Pancreas (tissue), 10 donors: ENCODE data around the gene PPP4R3A. TPM values are rescaled to one million over a fixed set of nuclear protein-coding genes. Genes with fewer than 3 reads are reported as not detected.

Source experiments
- ATAC-seq, 4 donors: fragments of 200-7000 bp; cut with Tn5 transposase; one replicate each; pipeline versions ENCODE4 v1.8.0 to v1.9.1; 2020; ENCODE audit warnings: mild to moderate bottlenecking in 4 of 4, moderate library complexity in 4 of 4
- DNase-seq, 6 donors: peaks; one replicate each; pipeline ENCODE4 v3.0.0-alpha.2; 2020
- FAIRE-seq: peaks from 2 replicates; lab custom pipeline; 2012; peaks lifted over from hg19 to GRCh38; lab: Jason Lieb, UNC
- H3K27ac ChIP-seq, 4 donors: fragments of 200-600 bp; sonication (generic); 1 replicate in 3 of 4; 2 replicates in 1 of 4; pipeline versions ENCODE4 v1.5.0 to v1.8.0; 2020
- H3K27me3 ChIP-seq, 4 donors: fragments of 200-600 bp; one replicate each; pipeline ENCODE4 v1.8.0; 2021
- H3K36me3 ChIP-seq, 3 donors: fragments of 200-600 bp; sonication (generic) in 1 of 3; one replicate each; pipeline versions ENCODE4 v1.5.0 to v1.8.0; 2020 to 2021
- H3K4me1 ChIP-seq, 3 donors: fragments of 200-600 bp; one replicate each; pipeline ENCODE4 v1.8.0; 2021
- H3K4me3 ChIP-seq, 4 donors: fragments of 200-600 bp; sonication (generic) in 2 of 4; one replicate each; pipeline versions ENCODE4 v1.5.0 to v1.8.0; 2020 to 2021
- H3K9me3 ChIP-seq, 4 donors: fragments of 200-600 bp; one replicate each; pipeline ENCODE4 v1.8.0; 2021
- CTCF ChIP-seq, 4 donors: fragments of 200-600 bp; sonication (generic) in 3 of 4; IDR thresholded peaks; one replicate each; pipeline versions ENCODE4 v1.5.0 to v1.8.0; 2021; ENCODE audit warnings: antibody characterized with exemption in 4 of 4
- WGBS, 2 donors: extraction: QIAGEN DNeasy Blood & Tissue Kit; methylation state at CpG; one replicate each; pipeline ENCODE4 v1.1.7; 2013; 5-methylcytosine and 5-hydroxymethylcytosine counted together
- intact Hi-C, 3 donors: fragments of 100-400 bp; cut with DNase I; formaldehyde crosslinking; loops; one replicate each; pipeline versions ENCODE4 v1.11.1 to v1.14.2; 2022
- polyA plus RNA-seq, 2 donors: library from polyadenylated mRNA; stranded (reverse); fragments of 200-250 nt; gene quantifications; one replicate each; pipeline ENCODE4 v1.2.3, GENCODE V29; 2013
- total RNA-seq, 6 donors: library from RNA; stranded (reverse); fragmentation: NEBNext Ultra II Directional in 4 of 6; extraction: Animal tissue kit (Norgen Biotek cat#: 25700) in 4 of 6; gene quantifications; one replicate each; pipeline versions ENCODE4 v1.2.1 to v1.2.4, GENCODE V29; 2021 to 2023
- donor health status: healthy with polysubstance abuse.
- donor health status: DM: no; HTN: no; CAD: no; lungs with moderate emphysema.
- donor health status: DM: no; HTN: no; CAD: no.
- donor health status: control.
- donor health status: control.
- donor health status: Bipolar disorder and iron deficiency.
- donor health status: DM: yes; HTN: yes; CAD: no.
- donor health status: DM: no; HTN: no; CAD: no.
- donor health status: DM: no; HTN: no; CAD: no.
- donor health status: DM: yes; HTN: yes; CAD: no.

The PPP4R3A gene
- total and polyA plus RNA-seq, 8 donors, result 26.2 to 48.4 (median 34.0) TPM

- intact Hi-C loops, result no loop called here
- H3K27me3 ChIP-seq, result no peaks in the 10 kb centered on the region
- FAIRE-seq (no peak), DNase-seq (no peak), ATAC-seq (no peak)
- 72 to 79% methylated on average over 2 of the region's 2 CpGs for WGBS, 2 donors
- no peak overlapping the region for H3K4me3 ChIP-seq
- peaks cover 0 to 47% (median 13%) of the 10 kb centered on the region in 3 donors for H3K36me3 ChIP-seq
- H3K9me3 ChIP-seq, result no peaks in the 10 kb centered on the region
- no peak for TF ChIP-seq CTCF (IDR thresholded peaks at IDR 0.05)
- H3K4me1 ChIP-seq, result peaks cover 5 to 19% (median 10%) of the 10 kb centered on the region in 3 donors
- no peak overlapping the region for H3K27ac ChIP-seq
Measured at GRCh38 chr14:91484744-91485143, 25.4 kb downstream of the PPP4R3A start.

GRCh38 chr14:91484186-91484585 lies 25.9 kb downstream of the PPP4R3A start:
- H3K36me3 ChIP-seq, result peaks cover 0 to 42% (median 13%) of the 10 kb centered on the region in 3 donors
- H3K9me3 ChIP-seq, result no peaks in the 10 kb centered on the region
- WGBS, 2 donors, result 88 to 93% methylated on average over 3 of the region's 3 CpGs

GRCh38 chr14:91482263-91483013 lies 27.7 kb downstream of the PPP4R3A start:
- peaks cover 5 to 16% (median 14%) of the 10 kb centered on the region in 3 donors for H3K4me1 ChIP-seq
- intact Hi-C loops, result no loop called here
- no peaks in the 10 kb centered on the region for H3K9me3 ChIP-seq
- peaks cover 0 to 42% (median 13%) of the 10 kb centered on the region in 3 donors for H3K36me3 ChIP-seq
- no peak for FAIRE-seq
- TF ChIP-seq CTCF (IDR thresholded peaks at IDR 0.05), result no peak
- H3K4me3 ChIP-seq, result no peak overlapping the region
- no peaks in the 10 kb centered on the region for H3K27me3 ChIP-seq
- no peak overlapping the region for H3K27ac ChIP-seq
- ATAC-seq, result peak; percentile 55 to 74 (median 60)
- DNase-seq, result no peak
- 55 to 56% methylated on average over 2 of the region's 2 CpGs for WGBS, 2 donors

More at GRCh38 chr14:91484186-91484585, 25.9 kb downstream of the PPP4R3A start:
- Histone ChIP-seq H3K4me3 (no peak overlapping the region), H3K27me3 (no peaks in the 10 kb centered on the region), H3K27ac (no peak overlapping the region), H3K4me1 (peaks cover 5 to 19% (median 10%) of the 10 kb centered on the region in 3 donors)
- DNase-seq, result no peak
- no peak for TF ChIP-seq CTCF (IDR thresholded peaks at IDR 0.05)
- FAIRE-seq, result no peak
- ATAC-seq, result no peak
- intact Hi-C loops, result no loop called here

GRCh38 chr14:91477388-91477787 lies 32.7 kb downstream of the PPP4R3A start:
- no peak for FAIRE-seq
- no peak for TF ChIP-seq CTCF (IDR thresholded peaks at IDR 0.05)
- 95 to 97% methylated on average over 3 of the region's 3 CpGs for WGBS, 2 donors
- Histone ChIP-seq H3K9me3 (no peaks in the 10 kb centered on the region), H3K4me1 (peaks cover 0 to 7% (median 2%) of the 10 kb centered on the region in 3 donors), H3K4me3 (no peak overlapping the region), H3K36me3 (peaks cover 0 to 60% (median 38%) of the 10 kb centered on the region in 3 donors), H3K27ac (no peak overlapping the region), H3K27me3 (no peaks in the 10 kb centered on the region)
- intact Hi-C loops, result no loop called here
- ATAC-seq, result no peak
- DNase-seq, result no peak

- no peak for DNase-seq
- Histone ChIP-seq H3K27ac (no peak overlapping the region), H3K4me3 (no peak overlapping the region), H3K4me1 (no peaks in the 10 kb centered on the region), H3K36me3 (peaks cover 0 to 84% (median 46%) of the 10 kb centered on the region in 3 donors), H3K27me3 (no peaks in the 10 kb centered on the region), H3K9me3 (no peaks in the 10 kb centered on the region)
- TF ChIP-seq CTCF (IDR thresholded peaks at IDR 0.05), result no peak
- 96 to 98% methylated on average over 2 of the region's 2 CpGs for WGBS, 2 donors
- no peak for FAIRE-seq
- intact Hi-C loops, result no loop called here
- no peak for ATAC-seq
Measured at GRCh38 chr14:91473046-91473445, 37.1 kb downstream of the PPP4R3A start.
